NCI-H1092 (cell line): Measurements from ENCODE around the gene SELENON.
A peak's percentile ranks its signal among the peaks of the same experiment; 100 is the strongest.
"Not testable (repeated sequence)": the region's sequence is repeated elsewhere in the genome, so short reads cannot be mapped to it uniquely, and the experiment has no call there.

Experiments
- DNase-seq: peaks from one replicate; lab custom pipeline; 2025; lab: John Stamatoyannopoulos, UW

The SELENON gene

GRCh38 chr1:25831569-25832196 is 31.7 kb downstream of the SELENON start:
- no peak for DNase-seq

- DNase-seq = no peak
Measured at GRCh38 chr1:25832336-25833037, 32.5 kb downstream of the SELENON start.

- DNase-seq = no peak
Measured at GRCh38 chr1:25833158-25833557, 33.2 kb downstream of the SELENON start.

GRCh38 chr1:25834894-25835293 is 34.9 kb downstream of the SELENON start:
- DNase-seq = no peak

- no peak for DNase-seq
Measured at GRCh38 chr1:25836695-25837094, 36.7 kb downstream of the SELENON start.

GRCh38 chr1:25837262-25837875 is 37.4 kb downstream of the SELENON start:
- DNase-seq = no peak

- not testable (repeated sequence) for DNase-seq
Measured at GRCh38 chr1:25839808-25840207, 39.8 kb downstream of the SELENON start.

GRCh38 chr1:25843483-25843882 is 43.5 kb downstream of the SELENON start:
- no peak for DNase-seq

- DNase-seq = no peak
Measured at GRCh38 chr1:25844536-25845337, 44.7 kb downstream of the SELENON start.

GRCh38 chr1:25845664-25846063 is 45.7 kb downstream of the SELENON start:
- no peak for DNase-seq

GRCh38 chr1:25847929-25848328 is 47.9 kb downstream of the SELENON start:
- DNase-seq = no peak

GRCh38 chr1:25848531-25848930 is 48.5 kb downstream of the SELENON start:
- DNase-seq = no peak

- peak; percentile 89 for DNase-seq
Measured at GRCh38 chr1:25854554-25854953, 54.6 kb downstream of the SELENON start.

GRCh38 chr1:25856856-25857255 is 56.9 kb downstream of the SELENON start:
- DNase-seq = no peak

- no peak for DNase-seq
Measured at GRCh38 chr1:25858494-25858893, 58.5 kb downstream of the SELENON start.

GRCh38 chr1:25858906-25859789 is 59.2 kb downstream of the SELENON start, which contains the start of gene AUNIP:
AUNIP (minus strand) TSS chr1:25859457; CDS start chr1:25859357, 100 bp downstream.
- peak; percentile 74 for DNase-seq

GRCh38 chr1:25861316-25862286 is 61.6 kb downstream of the SELENON start:
- no peak for DNase-seq

GRCh38 chr1:25862785-25863485 is 62.9 kb downstream of the SELENON start:
- no peak for DNase-seq

- no peak for DNase-seq
Measured at GRCh38 chr1:25863486-25864262, 63.7 kb downstream of the SELENON start.
